T follicular helper cell (primary cell): ENCODE measurements around the gene ACTN1.

ENCODE experiments used
- DNase-seq: peaks from one replicate; pipeline ENCODE4 v3.0.0-alpha.2; 2020; ENCODE audit warnings: low read depth

ACTN1 gene

DNA sequence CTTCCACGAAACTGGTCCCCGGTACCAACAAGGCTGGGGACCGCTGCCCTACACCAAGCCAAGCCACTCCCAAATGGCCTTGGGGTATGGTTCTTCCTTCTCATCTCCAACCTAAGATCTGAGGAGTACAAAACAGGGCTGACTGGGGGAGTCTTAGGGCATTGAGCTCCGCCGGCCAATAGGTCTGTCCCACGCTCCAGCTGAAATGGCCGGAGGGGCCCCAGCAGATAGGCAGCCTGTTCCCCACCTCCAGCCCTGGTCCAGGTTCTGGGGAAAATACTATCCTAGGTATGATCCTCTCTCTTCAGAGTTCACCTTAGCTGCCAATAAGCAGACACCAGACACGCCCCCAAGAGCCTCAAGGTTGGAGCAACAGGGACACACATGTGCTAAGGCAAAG lies 90.2 kb downstream of the ACTN1 start:
- no peak for DNase-seq

DNA sequence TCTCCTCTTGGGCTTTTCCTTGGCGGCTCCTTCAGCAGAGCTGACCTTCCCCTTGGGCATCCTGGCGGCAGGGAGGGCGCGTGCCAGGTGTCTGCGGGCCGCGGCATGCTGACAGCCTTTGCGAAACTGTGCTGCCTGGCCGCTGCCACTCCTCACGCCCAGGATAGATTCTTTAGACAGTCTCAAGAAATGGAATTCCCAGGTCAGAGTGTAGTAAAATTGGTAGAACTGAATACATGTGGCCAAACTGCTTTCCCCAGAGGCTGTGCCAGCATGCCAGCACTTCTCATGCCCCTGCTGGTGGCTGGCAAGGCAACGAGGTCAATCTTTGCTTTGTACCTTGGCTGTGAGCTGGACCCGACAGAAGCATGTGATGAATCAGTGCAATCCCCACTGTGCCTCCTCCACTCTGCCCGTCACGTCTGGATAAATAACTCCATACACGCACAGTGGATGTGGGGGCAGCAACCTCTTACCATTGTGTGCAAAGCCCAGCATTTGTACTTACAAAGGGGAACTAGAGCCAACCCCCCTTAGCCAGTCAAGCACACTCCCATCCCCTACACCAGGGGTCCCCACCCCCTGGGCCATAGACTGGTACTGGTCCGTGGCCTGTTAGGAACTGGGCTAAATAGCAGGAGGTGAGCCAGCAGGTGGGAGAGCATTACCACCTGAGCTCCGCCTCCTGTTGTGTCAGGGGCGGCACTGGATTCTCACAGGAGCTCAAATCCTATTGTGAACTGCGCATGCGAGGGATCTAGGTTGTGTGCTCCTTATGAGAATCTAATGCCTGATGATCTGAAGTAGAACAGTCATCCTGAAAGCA lies 90.9 kb downstream of the ACTN1 start:
- DNase-seq: no peak

DNA sequence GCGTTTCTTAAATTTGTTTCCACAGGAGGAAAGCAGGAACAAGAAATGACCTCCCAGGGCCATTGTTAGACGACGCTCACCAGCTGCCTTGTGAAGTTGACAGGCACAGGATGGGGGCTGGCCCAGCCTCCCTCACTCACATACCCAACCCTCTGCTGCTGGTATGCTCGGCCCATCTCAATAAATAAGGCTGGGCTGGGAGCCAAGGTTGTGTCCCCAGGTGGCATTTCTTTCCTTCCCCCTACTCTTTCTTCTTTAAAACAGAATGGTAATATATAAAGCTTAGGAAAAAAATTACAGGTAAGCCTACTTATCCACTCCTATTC lies 93.0 kb downstream of the ACTN1 start:
- no peak for DNase-seq

- no peak for DNase-seq
These were observed 93.6 kb downstream of the ACTN1 start for GRCh38 chr14:68885226-68886108.

DNA sequence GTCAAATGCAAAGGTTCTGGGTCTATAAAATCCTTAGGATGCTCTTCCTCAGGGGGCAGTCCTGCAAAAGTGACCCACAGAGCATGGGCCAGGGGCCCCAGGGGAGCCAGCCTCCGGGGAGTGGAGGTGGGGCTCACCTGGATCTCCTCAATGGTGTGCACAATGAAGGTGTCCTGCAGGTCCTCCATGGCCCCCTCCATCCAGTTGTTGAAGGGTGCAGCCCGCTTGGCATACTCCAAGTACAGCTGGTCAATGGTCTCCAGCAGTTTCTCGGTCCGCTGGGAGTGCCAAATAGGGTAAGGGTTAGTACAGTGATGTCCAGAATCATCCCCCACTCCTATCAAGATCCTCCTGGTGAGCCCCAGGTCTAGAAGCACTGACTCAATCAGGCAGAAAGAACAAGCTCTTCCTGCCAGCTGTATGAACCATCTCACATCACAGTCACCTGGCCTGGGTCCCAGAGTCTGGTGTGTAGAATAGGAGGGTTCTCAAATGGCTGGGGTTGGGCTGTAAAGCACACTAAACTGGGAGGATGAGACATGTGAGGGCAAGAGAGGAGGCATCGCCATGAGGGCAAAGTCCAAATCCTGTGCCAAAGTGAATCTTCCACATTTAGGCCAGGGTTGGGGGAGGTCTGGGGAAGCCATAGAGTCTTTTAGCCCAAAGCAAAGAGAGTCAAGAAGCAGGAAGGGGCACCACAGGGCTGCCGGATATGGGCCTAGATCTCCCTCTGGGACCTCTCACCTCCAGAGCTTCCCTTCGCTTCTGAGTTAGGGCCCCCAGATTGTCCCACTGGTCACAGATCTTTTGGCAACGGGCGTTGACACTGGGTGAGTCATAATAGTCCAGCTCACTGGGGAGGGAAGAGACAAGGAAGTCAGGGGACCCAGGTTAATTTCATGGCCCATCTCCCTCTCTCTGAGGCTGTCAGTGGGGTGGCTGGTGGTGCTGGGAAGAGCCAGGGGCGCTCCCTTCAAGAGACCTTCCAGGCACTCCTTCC lies 94.8 kb downstream of the ACTN1 start:
- DNase-seq: no peak

- DNase-seq: no peak
These were observed 96.9 kb downstream of the ACTN1 start for GRCh38 chr14:68882235-68882634.

- DNase-seq: no peak
These were observed 97.7 kb downstream of the ACTN1 start for GRCh38 chr14:68881396-68881795.

GRCh38 chr14:68880581-68881105 lies 98.5 kb downstream of the ACTN1 start:
- no peak for DNase-seq

DNA sequence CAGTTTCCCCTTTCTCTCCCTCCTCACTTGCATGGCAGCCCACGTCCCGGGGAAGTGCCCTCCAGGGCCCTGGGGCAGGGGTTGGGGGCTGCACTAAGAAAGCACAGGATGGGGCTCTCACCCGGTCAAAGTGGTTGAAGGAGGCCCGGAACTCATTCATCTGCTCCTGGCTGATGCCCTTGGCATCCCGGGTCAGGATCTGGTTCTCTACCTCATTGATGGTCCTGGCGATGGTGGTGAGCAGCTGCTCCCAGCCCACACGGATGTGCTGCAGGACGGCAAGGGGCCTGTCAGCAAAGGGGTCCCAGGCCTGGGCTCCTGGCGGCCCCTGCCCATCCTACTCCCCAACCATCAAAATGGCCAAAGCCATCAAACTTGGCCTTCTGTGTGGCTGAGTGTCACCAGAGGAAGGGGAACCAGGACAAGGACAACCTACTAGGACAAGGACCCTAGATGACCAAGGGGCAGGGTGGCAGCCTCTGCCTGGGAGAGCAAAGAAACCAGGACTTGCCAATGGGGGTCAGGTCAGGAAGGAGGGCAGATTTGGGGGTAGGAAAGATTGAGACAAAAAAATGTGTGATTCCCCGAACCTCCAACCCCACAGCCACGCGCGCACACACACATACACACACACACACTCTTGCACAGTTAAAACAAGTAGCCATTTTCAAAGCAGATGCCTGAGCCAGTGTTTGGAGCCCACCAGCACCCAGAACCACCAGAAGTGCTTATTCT lies 99.1 kb downstream of the ACTN1 start:
- no peak for DNase-seq

DNA sequence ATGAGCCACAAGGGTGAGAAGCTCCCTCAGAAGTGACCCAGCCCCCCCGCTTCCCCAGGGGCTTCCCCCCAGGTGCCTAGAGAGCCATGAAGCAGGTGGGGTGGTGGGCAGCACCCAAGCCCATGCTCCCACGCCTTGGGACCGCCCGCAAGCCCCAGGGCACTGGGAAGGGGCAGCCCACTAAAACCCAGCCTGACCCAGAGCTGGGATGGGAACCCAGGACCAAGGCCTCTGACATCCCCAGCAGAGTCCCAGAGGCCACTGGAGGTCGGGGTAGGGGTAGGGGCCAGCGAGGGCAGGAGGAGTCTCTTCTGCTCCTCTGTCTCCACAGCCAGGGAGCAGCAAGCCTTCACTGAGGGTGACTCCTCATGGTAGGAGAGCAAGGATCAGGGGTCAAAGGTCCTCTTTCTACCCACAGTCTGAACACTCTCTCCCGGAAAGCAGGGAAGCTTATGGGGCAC lies 99.8 kb downstream of the ACTN1 start:
- no peak for DNase-seq

DNA sequence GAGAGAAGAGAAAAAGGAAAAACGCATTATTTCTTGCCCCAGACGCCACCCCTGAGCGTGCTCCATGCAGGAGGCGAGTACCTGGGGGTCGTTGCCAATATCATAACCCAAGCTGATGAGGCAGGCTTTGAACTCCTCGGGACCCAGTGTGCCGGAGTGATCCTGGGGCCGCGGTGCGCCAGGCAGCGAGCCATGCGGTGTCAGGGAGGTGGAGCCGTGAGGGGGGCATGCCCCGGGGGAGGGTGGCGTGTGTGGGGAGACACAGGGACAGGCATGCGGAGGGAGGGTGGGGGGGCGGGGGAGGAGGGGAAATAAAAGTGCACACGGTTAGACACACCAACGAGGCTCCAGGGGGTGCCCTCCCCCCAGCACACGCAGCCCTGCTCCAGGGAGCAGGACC lies 100.2 kb downstream of the ACTN1 start:
- no peak for DNase-seq

GRCh38 chr14:68877993-68878575 lies 101.0 kb downstream of the ACTN1 start:
- DNase-seq: no peak

DNA sequence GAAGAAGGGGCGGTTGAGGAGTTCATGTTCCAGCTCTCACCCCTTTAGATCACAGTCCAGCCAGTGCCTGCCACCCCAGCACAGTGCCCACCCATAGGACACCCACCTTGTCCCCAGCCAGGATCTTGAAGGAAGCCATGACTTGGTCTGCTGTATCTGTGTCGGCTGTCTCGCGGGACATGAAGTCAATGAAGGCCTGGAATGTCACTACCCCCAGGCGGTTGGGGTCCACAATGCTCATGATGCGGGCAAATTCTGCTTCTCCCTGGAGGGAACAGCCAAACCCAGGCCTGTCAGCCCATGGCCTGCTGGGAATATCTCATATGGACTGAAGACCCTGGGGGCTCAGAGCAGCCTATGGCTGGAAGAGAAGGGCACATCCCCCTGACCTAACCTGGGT lies 102.1 kb downstream of the ACTN1 start:
- DNase-seq: no peak

DNA sequence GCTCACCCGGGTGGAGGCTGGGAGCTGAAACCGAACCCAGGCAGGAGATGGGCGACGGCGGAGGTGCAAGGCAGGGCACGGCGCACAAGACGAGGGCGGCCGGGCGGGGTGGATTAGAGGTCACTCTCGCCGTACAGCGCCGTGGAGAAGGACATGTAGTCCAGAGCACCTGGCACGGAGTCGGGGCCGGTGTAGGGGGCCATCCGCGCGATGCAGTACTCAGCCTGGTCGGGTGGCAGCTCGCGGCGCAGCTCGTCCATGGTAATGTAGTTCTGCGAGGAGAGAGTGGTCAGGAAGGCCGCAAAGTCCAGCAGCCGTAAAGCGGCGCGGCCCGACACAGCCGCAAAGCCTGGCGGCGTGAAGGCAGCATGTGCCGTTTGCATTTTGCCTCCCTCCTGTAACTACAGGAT lies 104.4 kb downstream of the ACTN1 start:
- DNase-seq: no peak

DNA sequence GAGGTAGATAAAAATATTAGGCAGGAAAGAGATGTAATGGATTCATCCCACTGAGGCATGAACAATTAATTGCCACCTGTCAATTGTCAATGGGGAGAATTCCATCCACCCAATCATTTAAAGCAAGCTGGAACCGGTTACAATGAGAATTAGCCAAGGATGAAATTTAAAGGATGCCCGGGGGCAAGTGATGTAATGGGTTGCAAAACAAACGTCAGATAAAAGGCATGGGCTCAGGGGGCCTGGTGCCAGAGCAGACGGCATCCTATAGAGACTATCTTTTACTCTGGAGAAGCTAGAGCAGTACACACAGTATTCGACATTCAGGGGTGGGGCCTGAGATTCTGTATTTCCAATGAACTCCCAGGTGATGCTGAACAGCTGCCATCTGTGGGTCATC lies 105.7 kb downstream of the ACTN1 start:
- DNase-seq: no peak

DNA sequence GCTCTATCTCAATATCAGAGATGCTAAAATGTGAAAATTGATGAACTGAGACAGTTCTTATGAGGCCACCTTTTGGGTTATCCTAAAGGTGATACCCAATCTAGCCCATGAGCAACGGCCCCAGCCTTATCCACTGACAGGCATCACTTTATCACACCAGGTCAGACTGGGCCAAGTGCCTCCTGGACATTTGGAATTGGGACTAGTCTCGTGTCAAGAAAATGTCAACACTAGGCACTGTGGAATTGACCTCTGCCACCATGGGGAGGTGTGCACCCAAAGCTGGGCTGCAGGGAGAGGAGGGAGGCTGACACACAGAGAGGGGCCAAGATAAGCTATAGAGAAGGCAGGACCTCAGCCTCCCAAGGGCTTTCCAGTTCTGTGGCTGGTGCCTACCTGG lies 107.7 kb downstream of the ACTN1 start:
- no peak for DNase-seq

- DNase-seq: no peak
These were observed 112.0 kb downstream of the ACTN1 start for GRCh38 chr14:68866991-68867533.

DNA sequence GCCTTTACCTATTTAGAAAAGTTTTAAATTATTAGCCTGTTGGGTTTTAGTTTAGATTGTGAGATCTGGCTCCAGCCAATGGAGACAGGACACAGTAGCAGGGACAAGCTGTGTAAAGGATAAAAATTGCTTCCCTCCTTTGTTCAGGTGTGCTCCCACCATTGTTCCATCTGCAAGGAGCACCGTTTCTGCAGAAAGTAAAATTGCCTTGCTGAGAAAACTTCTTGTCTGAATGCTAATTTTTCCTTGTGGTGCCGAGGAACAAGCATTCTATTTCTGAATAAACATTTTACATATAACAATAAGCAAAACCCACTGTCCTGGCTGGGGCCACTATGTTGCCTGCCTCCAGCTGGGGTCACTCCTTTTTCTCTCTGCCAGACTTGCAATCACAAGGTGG lies 113.6 kb downstream of the ACTN1 start:
- DNase-seq: no peak

DNA sequence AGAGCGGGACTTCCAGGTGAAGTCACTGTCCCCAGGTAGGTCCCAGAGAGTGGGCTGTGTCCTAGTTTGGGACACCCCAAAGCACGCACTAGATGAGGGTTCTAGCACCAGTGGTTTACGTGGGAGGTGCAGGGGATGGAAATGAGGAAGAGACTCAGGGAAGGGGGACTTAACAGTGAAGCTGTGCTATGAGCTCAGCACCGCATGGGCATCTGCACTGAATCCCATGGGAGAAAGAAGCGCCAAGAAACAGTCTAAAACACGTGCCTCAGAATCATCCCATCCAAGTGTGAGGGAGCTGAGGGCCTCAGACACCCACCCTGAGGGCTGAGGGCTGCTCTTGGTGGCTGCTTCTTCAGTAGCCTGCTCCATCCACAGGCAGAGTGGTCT lies 114.7 kb downstream of the ACTN1 start:
- no peak for DNase-seq

DNA sequence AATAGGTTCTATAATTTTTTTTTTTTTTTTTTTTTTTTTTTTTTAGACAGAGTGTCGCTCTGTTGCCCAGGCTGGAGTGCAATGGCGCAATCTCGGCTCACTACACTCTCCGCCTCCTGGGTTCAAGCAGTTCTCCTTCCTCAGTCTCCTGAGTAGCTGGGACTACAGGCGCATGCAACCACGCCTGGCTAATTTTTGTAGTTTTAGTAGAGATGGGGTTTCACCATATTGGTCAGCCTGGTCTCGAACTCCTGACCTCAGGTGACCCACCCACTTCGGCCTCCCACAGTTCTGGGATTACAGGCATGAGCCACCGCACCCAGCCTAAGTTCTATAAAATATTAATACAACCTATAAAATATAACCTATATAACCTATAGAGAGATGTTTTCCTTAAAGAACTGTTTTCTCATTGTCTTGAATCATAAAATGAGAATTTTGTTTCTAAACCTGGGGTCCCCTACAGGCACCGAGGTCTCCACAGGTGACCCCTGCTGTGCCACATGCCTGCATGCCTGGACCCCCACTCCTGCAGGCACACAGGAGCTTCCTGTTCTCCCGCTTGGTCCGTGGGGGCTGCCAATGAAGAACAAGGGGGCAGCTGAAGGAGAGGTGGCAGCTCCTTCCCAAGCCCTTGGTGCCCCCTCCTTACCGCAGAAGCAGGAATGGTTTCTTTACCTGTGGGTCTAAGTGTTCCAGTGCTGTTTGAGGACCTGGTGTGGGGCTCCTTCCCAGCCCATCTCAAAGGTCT lies 115.3 kb downstream of the ACTN1 start:
- no peak for DNase-seq
